ENCODE data around the gene CISD2. TPM values are rescaled to one million over a fixed set of nuclear protein-coding genes. Genes with fewer than 3 reads are reported as not detected.

CISD2 gene
- total RNA-seq (2022; extraction: Qiagen RNA extraction; ENCODE audit: low read depth), result 36.8 to 41.3 TPM (median 37.1 TPM) in 5 replicates

DNA sequence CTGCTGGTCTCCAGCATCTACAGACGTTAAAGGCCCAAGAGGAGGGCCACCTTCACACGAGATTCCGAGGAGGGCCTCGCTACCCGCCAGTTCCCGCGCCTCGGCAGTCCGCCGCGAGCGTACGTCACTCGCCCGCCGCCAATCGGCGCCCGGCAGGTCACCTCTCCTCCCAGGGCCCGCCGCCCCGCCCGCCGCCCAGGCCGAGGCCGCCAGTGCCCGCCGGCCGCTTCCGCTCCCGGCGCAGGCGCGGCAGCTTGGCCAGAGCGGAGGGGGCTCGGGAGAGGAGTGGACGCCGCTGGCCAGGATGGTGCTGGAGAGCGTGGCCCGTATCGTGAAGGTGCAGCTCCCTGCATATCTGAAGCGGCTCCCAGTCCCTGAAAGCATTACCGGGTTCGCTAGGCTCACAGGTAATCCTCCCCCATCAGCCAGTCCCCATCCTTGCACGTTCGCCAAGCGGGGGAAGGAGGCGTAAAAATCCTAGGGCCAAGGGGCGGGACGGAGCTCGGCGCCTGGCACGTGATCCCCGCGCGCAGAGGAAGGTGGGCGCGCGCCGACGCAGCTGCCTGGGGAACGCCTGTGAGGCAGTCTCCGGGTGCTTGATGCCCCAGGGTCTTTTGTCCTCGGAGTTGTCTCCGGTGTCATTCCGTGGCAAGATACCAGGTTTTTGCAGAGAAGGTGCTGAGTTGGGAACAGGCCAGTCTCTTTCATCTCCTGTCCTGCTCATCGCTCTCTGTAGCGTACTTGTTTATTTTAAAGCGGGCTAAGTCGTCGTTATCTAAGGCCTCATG, at the start of gene CISD2:
TSS of gene CISD2 (plus strand) at position 212 of the 788 bp plus-strand sequence. CDS start at position 305, 93 bp downstream.

GRCh38 chr4:102826890-102827673, 41.7 kb upstream of the CISD2 start, which contains the start of gene UBE2D3:
Gene UBE2D3 (minus strand): TSS chr4:102827551. CDS start chr4:102826508, 1,043 bp downstream.

Other genes with a start within 250 kb of the CISD2 start
- gene MANBA, start 108.0 kb upstream of the CISD2 start, total RNA-seq (2022; extraction: Qiagen RNA extraction; ENCODE audit: low read depth), result 12.4 to 14.9 TPM (median 13.0 TPM) in 5 replicates
- 210 to 235 TPM (median 218 TPM) in 5 replicates for gene UBE2D3, start 41.4 kb upstream of the CISD2 start, total RNA-seq (2022; extraction: Qiagen RNA extraction; ENCODE audit: low read depth)
- gene SLC9B1, start 150.7 kb downstream of the CISD2 start, total RNA-seq (2022; extraction: Qiagen RNA extraction; ENCODE audit: low read depth), result 0.16 to 0.28 TPM in 2 of 5 replicates, not detected in the others
- gene SLC9B2, start 207.8 kb downstream of the CISD2 start, total RNA-seq (2022; extraction: Qiagen RNA extraction; ENCODE audit: low read depth), result 7.3 to 8.2 TPM (median 7.6 TPM) in 5 replicates
- gene BDH2, start 230.8 kb downstream of the CISD2 start, total RNA-seq (2022; extraction: Qiagen RNA extraction; ENCODE audit: low read depth), result 7.4 to 10.1 TPM (median 9.2 TPM) in 5 replicates

All from A549 treated with GW870086 at 1 μM for 4 hours (cell line).